DOHH2 (cell line): ENCODE data around the gene ALKBH8.
"Not testable (repeated sequence)": the region's sequence is repeated elsewhere in the genome, so short reads cannot be mapped to it uniquely, and the experiment has no call there.

Source experiments
- H3F3A ChIP-seq: fragments of 200-600 bp; sonication (generic), shearing (Covaris generic); 2 replicates; pipeline ENCODE4 v1.6.0; 2016; ENCODE audit warnings: antibody characterized with exemption, mild to moderate bottlenecking; ENCODE audit not compliant: control insufficient read depth, insufficient read depth
- H3K27ac ChIP-seq: fragments of 200-600 bp; sonication (generic); 2 replicates; pipeline ENCODE4 v1.5.1; 2014; ENCODE audit warnings: low read depth, mild to moderate bottlenecking, low read length, moderate library complexity
- H3K27me3 ChIP-seq: fragments of 200-600 bp; sonication (generic); 2 replicates; pipeline ENCODE4 v1.6.1; 2014; ENCODE audit warnings: mild to moderate bottlenecking, low read length, mixed read lengths; ENCODE audit not compliant: control insufficient read depth
- H3K36me3 ChIP-seq: fragments of 200-600 bp; sonication (generic); 2 replicates; pipeline ENCODE4 v1.6.1; 2014; ENCODE audit warnings: mild to moderate bottlenecking, low read length, moderate library complexity, mixed read lengths; ENCODE audit not compliant: control insufficient read depth
- H3K4me1 ChIP-seq: fragments of 200-600 bp; sonication (generic); 2 replicates; pipeline ENCODE4 v1.6.1; 2014; ENCODE audit warnings: mild to moderate bottlenecking, low read length, mixed read lengths; ENCODE audit not compliant: control insufficient read depth
- H3K4me2 ChIP-seq: fragments of 200-600 bp; sonication (generic); 2 replicates; pipeline ENCODE4 v1.6.0; 2014; ENCODE audit warnings: mild to moderate bottlenecking, low read length, moderate library complexity
- H3K4me3 ChIP-seq: fragments of 200-600 bp; sonication (generic); 2 replicates; pipeline ENCODE4 v1.5.1; 2014; ENCODE audit warnings: mild to moderate bottlenecking, low read length, mixed read lengths
- H3K79me2 ChIP-seq: fragments of 200-600 bp; sonication (generic); 2 replicates; pipeline ENCODE4 v1.6.1; 2014; ENCODE audit warnings: mild to moderate bottlenecking, low read length, mixed read lengths; ENCODE audit not compliant: control insufficient read depth
- H3K9me2 ChIP-seq: fragments of 200-600 bp; sonication (generic); replicated peaks from 2 replicates; pipeline ENCODE4 v1.6.1; 2014; ENCODE audit warnings: mild to moderate bottlenecking, low read length, mixed read lengths; ENCODE audit not compliant: control insufficient read depth
- H3K9me3 ChIP-seq: fragments of 200-600 bp; sonication (generic); 2 replicates; pipeline ENCODE4 v1.6.1; 2014; ENCODE audit warnings: antibody characterized with exemption, low read length, mixed read lengths; ENCODE audit not compliant: control insufficient read depth, insufficient read depth
- H4K20me1 ChIP-seq: fragments of 200-600 bp; sonication (generic); 2 replicates; pipeline ENCODE4 v1.6.0; 2014; ENCODE audit warnings: low read depth, mild to moderate bottlenecking, antibody characterized with exemption, low read length, moderate library complexity; ENCODE audit not compliant: control insufficient read depth, insufficient read depth
- CTCF ChIP-seq: fragments of 200-600 bp; sonication (generic); IDR thresholded peaks from one replicate; pipeline ENCODE4 v1.5.1; 2014; ENCODE audit warnings: antibody characterized with exemption, mild to moderate bottlenecking, low read depth, low read length; ENCODE audit not compliant: poor library complexity, severe bottlenecking
- EZH2phosphoT487 ChIP-seq: fragments of 200-600 bp; sonication (generic); IDR thresholded peaks from 2 replicates; pipeline ENCODE4 v1.6.1; 2017; ENCODE audit warnings: borderline replicate concordance, mild to moderate bottlenecking, antibody characterized with exemption, low read length, moderate library complexity, mixed read lengths

Gene ALKBH8

GRCh38 chr11:107587306-107587979 lies 21.9 kb upstream of the ALKBH8 start:
- peaks cover 66% of the 10 kb centered on the region for H3K27me3 ChIP-seq
- H3K36me3 ChIP-seq = no peaks in the 10 kb centered on the region

GRCh38 chr11:107583629-107584195 lies 18.2 kb upstream of the ALKBH8 start:
- Histone ChIP-seq H3K36me3 (no peaks in the 10 kb centered on the region), H3F3A (no peaks in the 10 kb centered on the region), H3K9me2 (no peaks in the 10 kb centered on the region), H3K4me2 (no peak overlapping the region), H3K27me3 (peaks cover 31% of the 10 kb centered on the region), H3K27ac (no peak overlapping the region), H3K79me2 (no peaks in the 10 kb centered on the region), H4K20me1 (no peaks in the 10 kb centered on the region), H3K4me3 (no peak overlapping the region), H3K4me1 (no peaks in the 10 kb centered on the region), H3K9me3 (no peaks in the 10 kb centered on the region)
- no peak for TF ChIP-seq EZH2phosphoT487
- no peak for TF ChIP-seq CTCF

More at GRCh38 chr11:107587306-107587979, 21.9 kb upstream of the ALKBH8 start:
- TF ChIP-seq EZH2phosphoT487 = no peak
- no peak for TF ChIP-seq CTCF
- Histone ChIP-seq H3K79me2 (no peaks in the 10 kb centered on the region), H3K27ac (no peak overlapping the region), H3F3A (no peaks in the 10 kb centered on the region), H3K9me3 (no peaks in the 10 kb centered on the region), H3K9me2 (no peaks in the 10 kb centered on the region), H3K4me3 (no peak overlapping the region), H3K4me1 (peaks cover 9% of the 10 kb centered on the region), H3K4me2 (no peak overlapping the region), H4K20me1 (no peaks in the 10 kb centered on the region)

DNA sequence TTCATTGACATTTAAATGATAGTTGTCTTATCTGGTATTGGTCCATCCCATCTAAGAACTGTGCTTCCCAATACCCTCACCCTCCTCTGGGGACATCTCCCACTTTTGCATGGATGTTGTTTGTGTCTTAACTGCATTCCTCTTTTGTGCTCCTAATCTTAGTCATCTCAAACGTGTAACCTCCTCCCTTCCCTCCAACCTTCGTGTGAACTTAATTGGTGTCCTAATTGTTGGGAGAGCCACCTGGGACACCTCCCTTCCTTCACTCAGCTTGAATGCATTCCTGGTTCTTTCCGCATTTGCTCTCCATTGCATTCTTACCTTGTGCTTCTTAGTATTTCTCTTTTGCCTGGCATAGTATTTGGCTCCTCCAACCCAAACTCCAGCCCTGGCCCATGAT lies 15.6 kb upstream of the ALKBH8 start:
- Histone ChIP-seq H3K27me3 (peaks cover 12% of the 10 kb centered on the region), H3K27ac (no peak overlapping the region), H3K36me3 (no peaks in the 10 kb centered on the region), H3K9me2 (no peaks in the 10 kb centered on the region), H4K20me1 (no peaks in the 10 kb centered on the region), H3K4me3 (no peak overlapping the region), H3F3A (no peaks in the 10 kb centered on the region), H3K79me2 (no peaks in the 10 kb centered on the region), H3K4me1 (no peaks in the 10 kb centered on the region), H3K4me2 (no peak overlapping the region), H3K9me3 (no peaks in the 10 kb centered on the region)
- TF ChIP-seq CTCF = no peak
- TF ChIP-seq EZH2phosphoT487 = no peak

DNA sequence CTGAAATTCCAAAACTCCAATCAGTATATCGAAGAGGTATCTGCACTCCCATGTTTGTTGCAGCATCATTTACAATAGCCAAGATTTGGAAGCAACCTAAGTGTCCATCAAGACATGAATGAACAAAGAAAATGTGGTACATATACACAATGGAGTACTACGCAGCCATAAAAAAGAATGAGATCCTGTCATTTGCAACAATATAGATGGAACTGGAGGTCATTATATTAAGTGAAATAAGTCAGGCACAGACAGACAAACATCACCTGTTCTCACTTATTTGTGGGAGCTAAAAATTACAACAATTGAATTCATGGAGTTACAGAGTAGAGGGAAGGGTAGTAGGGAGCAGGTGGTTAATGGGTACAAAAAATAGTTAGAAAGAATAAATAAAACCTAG lies 13.6 kb upstream of the ALKBH8 start:
- H3K27ac ChIP-seq, H3K9me3 ChIP-seq, H3K9me2 ChIP-seq, H3K36me3 ChIP-seq, H3K27me3 ChIP-seq, H3K4me1 ChIP-seq, H3K79me2 ChIP-seq, H4K20me1 ChIP-seq, H3F3A ChIP-seq, H3K4me3 ChIP-seq, H3K4me2 ChIP-seq: not testable (repeated sequence)
